Smooth muscle cell (in vitro differentiated cells): ENCODE results near the gene EXOC4. TPM values are rescaled to one million over a fixed set of nuclear protein-coding genes. Genes with fewer than 3 reads are reported as not detected.

Experiments
- DNase-seq: peaks from one replicate; lab custom pipeline; 2025; ENCODE audit not compliant: unreplicated experiment; lab: John Stamatoyannopoulos, UW
- H2AFZ ChIP-seq: fragments of 200-600 bp; sonication (generic); 2 replicates; pipeline ENCODE4 v1.6.0; 2016; ENCODE audit warnings: antibody characterized with exemption, low read depth, mild to moderate bottlenecking
- H3F3A ChIP-seq: fragments of 200-600 bp; sonication (generic); 2 replicates; pipeline ENCODE4 v1.6.0; 2017; ENCODE audit warnings: antibody characterized with exemption, low read depth
- H3K27ac ChIP-seq: fragments of 200-600 bp; sonication (generic); 2 replicates; pipeline ENCODE4 v1.5.1; 2016; ENCODE audit warnings: low read depth, mild to moderate bottlenecking
- H3K27me3 ChIP-seq: fragments of 200-600 bp; sonication (generic); 2 replicates; pipeline ENCODE4 v1.6.1; 2016; ENCODE audit warnings: low read depth, mild to moderate bottlenecking
- H3K36me3 ChIP-seq: fragments of 200-600 bp; sonication (generic); 2 replicates; pipeline ENCODE4 v1.5.1; 2016; ENCODE audit warnings: low read depth
- H3K4me1 ChIP-seq: fragments of 200-600 bp; sonication (generic); 2 replicates; pipeline ENCODE4 v1.5.1; 2016; ENCODE audit warnings: low read depth
- H3K4me2 ChIP-seq: fragments of 200-600 bp; sonication (generic); 2 replicates; pipeline ENCODE4 v1.6.0; 2016; ENCODE audit warnings: mild to moderate bottlenecking
- H3K4me3 ChIP-seq: fragments of 200-600 bp; sonication (generic); 2 replicates; pipeline ENCODE4 v1.5.1; 2016; ENCODE audit warnings: mild to moderate bottlenecking
- H3K79me2 ChIP-seq: fragments of 200-600 bp; sonication (generic); 2 replicates; pipeline ENCODE4 v1.6.0; 2016; ENCODE audit warnings: low read depth, mild to moderate bottlenecking
- H3K9ac ChIP-seq: fragments of 200-600 bp; sonication (generic); 2 replicates; pipeline ENCODE4 v1.6.0; 2016; ENCODE audit warnings: low read depth
- H3K9me3 ChIP-seq: fragments of 200-600 bp; sonication (generic); replicated peaks from 2 replicates; pipeline ENCODE4 v1.5.1; 2016; ENCODE audit warnings: low read depth
- H4K20me1 ChIP-seq: fragments of 200-600 bp; sonication (generic); 2 replicates; pipeline ENCODE4 v1.6.0; 2016; ENCODE audit warnings: low read depth
- WGBS: methylation state at CpG from one replicate; pipeline ENCODE4 v1.1.7; 2016; ENCODE audit warnings: low lambda C conversion rate; 5-methylcytosine and 5-hydroxymethylcytosine counted together
- polyA plus RNA-seq: library from polyadenylated mRNA; unstranded; fragments of >200 nt; fragmentation: Nextera tagmentation; extraction: Ambion mirVana; gene quantifications from 2 replicates; pipeline ENCODE4 v1.2.1, GENCODE V29; 2016
- total RNA-seq: library from RNA; depleted of rRNA; stranded (reverse); fragments of >200 nt; gene quantifications from 2 replicates; pipeline ENCODE4 v1.2.3, GENCODE V29; 2014
- TF ChIP-seq, protein P1 (sequence below): fragments of 200-600 bp; sonication (generic); IDR thresholded peaks from 2 replicates; pipeline ENCODE4 v1.5.1; 2017; ENCODE audit warnings: borderline replicate concordance, mild to moderate bottlenecking, antibody characterized with exemption; ENCODE audit not compliant: insufficient read depth, poor library complexity, severe bottlenecking

Gene EXOC4
- total and polyA plus RNA-seq, 2 experiments from 2014 or later, result 21.5 to 47.1 TPM

DNA sequence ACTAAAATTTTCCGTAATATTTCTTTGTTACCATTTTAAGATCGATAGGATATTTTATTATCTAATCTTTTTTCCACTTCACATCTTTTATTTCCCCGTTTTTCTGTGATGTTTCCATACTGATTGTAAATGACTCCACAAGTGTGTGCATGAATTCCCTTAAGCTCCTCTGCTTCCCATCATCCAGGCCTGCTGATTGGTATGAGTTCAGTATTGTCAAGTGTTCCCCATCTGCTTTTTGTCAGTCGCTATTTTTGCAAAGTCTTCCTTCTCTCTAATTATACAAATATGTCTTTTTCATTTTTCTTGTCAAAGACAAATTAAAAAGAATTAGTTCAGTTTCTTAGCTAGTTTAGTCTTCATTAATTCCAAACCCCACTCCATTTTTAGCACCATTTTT, 184.7 kb downstream of the EXOC4 start:
- Histone ChIP-seq H4K20me1 (peaks cover 22% of the 10 kb centered on the region), H3K9ac (no peak overlapping the region), H2AFZ (no peak overlapping the region), H3K79me2 (no peaks in the 10 kb centered on the region), H3K9me3 (no peaks in the 10 kb centered on the region), H3K27ac (no peak overlapping the region), H3F3A (no peaks in the 10 kb centered on the region), H3K36me3 (no peaks in the 10 kb centered on the region), H3K4me3 (no peak overlapping the region), H3K4me1 (peaks cover 15% of the 10 kb centered on the region), H3K4me2 (no peak overlapping the region), H3K27me3 (no peaks in the 10 kb centered on the region)
- TF ChIP-seq, protein P1, sequence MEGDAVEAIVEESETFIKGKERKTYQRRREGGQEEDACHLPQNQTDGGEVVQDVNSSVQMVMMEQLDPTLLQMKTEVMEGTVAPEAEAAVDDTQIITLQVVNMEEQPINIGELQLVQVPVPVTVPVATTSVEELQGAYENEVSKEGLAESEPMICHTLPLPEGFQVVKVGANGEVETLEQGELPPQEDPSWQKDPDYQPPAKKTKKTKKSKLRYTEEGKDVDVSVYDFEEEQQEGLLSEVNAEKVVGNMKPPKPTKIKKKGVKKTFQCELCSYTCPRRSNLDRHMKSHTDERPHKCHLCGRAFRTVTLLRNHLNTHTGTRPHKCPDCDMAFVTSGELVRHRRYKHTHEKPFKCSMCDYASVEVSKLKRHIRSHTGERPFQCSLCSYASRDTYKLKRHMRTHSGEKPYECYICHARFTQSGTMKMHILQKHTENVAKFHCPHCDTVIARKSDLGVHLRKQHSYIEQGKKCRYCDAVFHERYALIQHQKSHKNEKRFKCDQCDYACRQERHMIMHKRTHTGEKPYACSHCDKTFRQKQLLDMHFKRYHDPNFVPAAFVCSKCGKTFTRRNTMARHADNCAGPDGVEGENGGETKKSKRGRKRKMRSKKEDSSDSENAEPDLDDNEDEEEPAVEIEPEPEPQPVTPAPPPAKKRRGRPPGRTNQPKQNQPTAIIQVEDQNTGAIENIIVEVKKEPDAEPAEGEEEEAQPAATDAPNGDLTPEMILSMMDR, result no peak
- WGBS, result 64% methylated on average over 4 of the region's 4 CpGs
- DNase-seq, result no peak

DNA sequence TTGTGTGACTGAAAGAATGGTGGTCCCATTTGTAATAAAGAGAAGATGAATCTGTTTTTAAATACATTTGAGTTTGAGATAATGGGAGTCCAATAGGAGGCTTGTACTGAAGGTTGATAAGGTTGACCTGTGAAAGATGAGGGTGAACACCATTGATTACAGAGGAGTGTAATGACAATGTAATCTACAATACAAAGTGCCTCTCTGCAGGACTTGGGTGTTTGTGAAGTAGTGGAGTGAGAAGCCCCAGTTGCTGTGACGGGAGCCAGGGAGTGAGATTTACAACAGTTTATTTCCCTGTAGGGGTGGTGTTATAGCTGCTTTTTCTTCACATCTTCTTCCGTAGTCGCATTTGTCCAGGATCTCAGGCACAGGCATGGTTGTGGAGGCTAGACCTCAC, 189.9 kb downstream of the EXOC4 start:
- Histone ChIP-seq H3F3A (no peaks in the 10 kb centered on the region), H3K27me3 (no peaks in the 10 kb centered on the region), H3K4me1 (no peaks in the 10 kb centered on the region), H2AFZ (no peak overlapping the region), H3K79me2 (no peaks in the 10 kb centered on the region), H3K9ac (no peak overlapping the region), H3K4me2 (no peak overlapping the region), H3K36me3 (no peaks in the 10 kb centered on the region), H3K9me3 (no peaks in the 10 kb centered on the region), H3K27ac (no peak overlapping the region), H4K20me1 (peaks cover 33% of the 10 kb centered on the region), H3K4me3 (no peak overlapping the region)
- 96% methylated on average over 3 of the region's 3 CpGs for WGBS
- TF ChIP-seq, protein P1, result no peak
- no peak for DNase-seq

DNA sequence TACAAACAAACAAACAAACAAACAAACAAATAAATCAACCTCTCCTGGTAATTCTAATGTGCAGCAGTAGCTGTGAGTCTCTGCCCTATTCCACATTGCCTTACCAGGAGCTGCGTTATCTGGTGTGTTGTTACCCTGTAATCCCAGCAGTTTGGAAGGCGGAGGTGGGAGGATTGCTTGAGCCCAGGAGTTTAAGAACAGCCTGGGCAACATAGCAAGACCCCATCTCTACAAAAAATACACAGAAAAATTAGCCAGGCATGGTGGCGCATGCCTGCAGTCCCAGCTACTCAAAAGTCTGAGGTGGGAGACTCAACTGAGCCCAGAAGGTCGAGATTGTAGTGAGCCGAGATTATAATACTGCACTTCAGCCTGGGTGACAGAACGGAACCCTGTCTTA, 192.7 kb downstream of the EXOC4 start:
- Histone ChIP-seq H3K4me2 (no peak overlapping the region), H4K20me1 (peaks cover 36% of the 10 kb centered on the region), H3F3A (no peaks in the 10 kb centered on the region), H2AFZ (no peak overlapping the region), H3K4me3 (no peak overlapping the region), H3K36me3 (no peaks in the 10 kb centered on the region), H3K9me3 (no peaks in the 10 kb centered on the region), H3K27ac (no peak overlapping the region), H3K27me3 (no peaks in the 10 kb centered on the region), H3K4me1 (no peaks in the 10 kb centered on the region), H3K79me2 (no peaks in the 10 kb centered on the region), H3K9ac (no peak overlapping the region)
- whole genome bisulfite sequencing, result 97% methylated on average over 6 of the region's 6 CpGs
- no peak for DNase-seq
- TF ChIP-seq, protein P1, result no peak

DNA sequence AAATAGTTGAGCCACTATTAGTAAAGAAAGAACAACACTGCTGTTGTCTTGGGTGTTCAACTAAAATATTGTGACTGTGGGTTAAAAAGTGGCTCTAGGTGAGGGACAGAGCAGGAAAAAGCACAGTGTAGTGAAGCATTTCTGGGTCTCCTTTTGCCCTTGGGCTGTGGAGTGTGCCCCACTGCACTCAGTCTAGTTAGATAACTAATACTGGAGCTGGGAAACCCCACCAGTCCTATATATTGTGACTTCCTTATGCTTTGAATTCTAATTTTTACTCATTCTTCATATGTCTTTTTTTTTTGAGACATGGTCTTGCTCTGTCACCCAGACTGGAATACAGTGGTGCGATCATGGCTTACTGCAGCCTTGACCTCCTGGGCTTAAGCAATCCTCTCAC, 195.1 kb downstream of the EXOC4 start:
- no peaks in the 10 kb centered on the region for H3K4me1 ChIP-seq
- H3K4me2 ChIP-seq, result no peak overlapping the region
- no peak for DNase-seq
- no peaks in the 10 kb centered on the region for H3K9me3 ChIP-seq
- H3K36me3 ChIP-seq, result no peaks in the 10 kb centered on the region
- H3K27ac ChIP-seq, result no peak overlapping the region
- no peak overlapping the region for H3K4me3 ChIP-seq
- no peaks in the 10 kb centered on the region for H3K27me3 ChIP-seq
- no peak overlapping the region for H3K9ac ChIP-seq
- H3F3A ChIP-seq, result no peaks in the 10 kb centered on the region
- H4K20me1 ChIP-seq, result peaks cover 40% of the 10 kb centered on the region
- TF ChIP-seq, protein P1, result no peak
- 96% methylated on average over 1 of the region's 1 CpG for WGBS
- no peaks in the 10 kb centered on the region for H3K79me2 ChIP-seq
- no peak overlapping the region for H2AFZ ChIP-seq
